Upper lobe of left lung (tissue), 6 donors: ENCODE results near the gene MCUB. TPM values are rescaled to one million over a fixed set of nuclear protein-coding genes. Genes with fewer than 3 reads are reported as not detected.

ENCODE experiments used
- ATAC-seq, 2 donors: fragments of 200-7000 bp; cut with Tn5 transposase; one replicate each; pipeline ENCODE4 v1.9.1; 2022; ENCODE audit warnings: mild to moderate bottlenecking in 2 of 2, moderate library complexity in 2 of 2; ENCODE audit not compliant: low FRiP score in 2 of 2
- DNase-seq, 2 donors: peaks; one replicate each; pipeline ENCODE4 v3.0.0-alpha.2; 2019 to 2020
- H3K27ac ChIP-seq, 4 donors: fragments of 200-600 bp; sonication (generic); one replicate each; pipeline ENCODE4 v1.5.1; 2016 to 2019
- H3K27me3 ChIP-seq, 4 donors: fragments of 200-600 bp; sonication (generic); one replicate each; pipeline ENCODE4 v1.5.1; 2017 to 2019
- H3K36me3 ChIP-seq, 4 donors: fragments of 200-600 bp; sonication (generic); one replicate each; pipeline ENCODE4 v1.5.1; 2016 to 2019
- H3K4me1 ChIP-seq, 4 donors: fragments of 200-600 bp; sonication (generic); one replicate each; pipeline ENCODE4 v1.5.1; 2018 to 2019
- H3K4me3 ChIP-seq, 4 donors: fragments of 200-600 bp; sonication (generic); one replicate each; pipeline ENCODE4 v1.5.1; 2017 to 2019; ENCODE audit warnings: mild to moderate bottlenecking in 2 of 4, moderate library complexity in 1 of 4
- H3K9me3 ChIP-seq, 4 donors: fragments of 200-600 bp; sonication (generic); one replicate each; pipeline ENCODE4 v1.5.1; 2018 to 2019
- EP300 ChIP-seq, 4 donors: sonication (generic); formaldehyde crosslinking; IDR thresholded peaks; one replicate each; pipeline ENCODE4 v1.5.1; 2017; ENCODE audit warnings: antibody characterized with exemption in 4 of 4, control low read depth in 2 of 4
- POLR2A ChIP-seq, 4 donors: fragments of 450-650 bp; IDR thresholded peaks; one replicate each; pipeline ENCODE4 v1.5.1; 2016 to 2017; ENCODE audit warnings: antibody characterized with exemption in 4 of 4, mild to moderate bottlenecking in 2 of 4
- POLR2AphosphoS5 ChIP-seq, 2 donors: sonication (generic); formaldehyde crosslinking; IDR thresholded peaks; one replicate each; pipeline ENCODE4 v1.5.1; 2017; ENCODE audit warnings: antibody characterized with exemption in 2 of 2
- WGBS, 2 donors: methylation state at CpG; one replicate each; pipeline ENCODE4 v1.1.5; 2017 to 2018; 5-methylcytosine and 5-hydroxymethylcytosine counted together
- total RNA-seq, 6 donors: library from RNA; depleted of rRNA in 4 of 6; stranded (reverse); fragments of >200 nt in 4 of 6; gene quantifications; one replicate each; pipeline versions ENCODE4 v1.1.0 to v1.2.1, GENCODE V29; 2016 to 2021
- TF ChIP-seq, protein P1 (sequence below), 6 experiments: fragments of 450-650 bp in 4 of 6; fragments of 200-600 bp in 2 of 6; sonication (generic) in 2 of 6; IDR thresholded peaks; one replicate each; pipeline ENCODE4 v1.5.1; 2016 to 2019; ENCODE audit warnings: antibody characterized with exemption in 6 of 6
- donor health status: DM: no; HTN: no; CAD: no; lungs with moderate emphysema.
- donor health status: DM: no; HTN: yes; CAD: no; lungs with severe emphysema.

MCUB gene
- total RNA-seq, 6 donors from 2014 or later: 8.8 to 37.9 (median 19.4) TPM

DNA sequence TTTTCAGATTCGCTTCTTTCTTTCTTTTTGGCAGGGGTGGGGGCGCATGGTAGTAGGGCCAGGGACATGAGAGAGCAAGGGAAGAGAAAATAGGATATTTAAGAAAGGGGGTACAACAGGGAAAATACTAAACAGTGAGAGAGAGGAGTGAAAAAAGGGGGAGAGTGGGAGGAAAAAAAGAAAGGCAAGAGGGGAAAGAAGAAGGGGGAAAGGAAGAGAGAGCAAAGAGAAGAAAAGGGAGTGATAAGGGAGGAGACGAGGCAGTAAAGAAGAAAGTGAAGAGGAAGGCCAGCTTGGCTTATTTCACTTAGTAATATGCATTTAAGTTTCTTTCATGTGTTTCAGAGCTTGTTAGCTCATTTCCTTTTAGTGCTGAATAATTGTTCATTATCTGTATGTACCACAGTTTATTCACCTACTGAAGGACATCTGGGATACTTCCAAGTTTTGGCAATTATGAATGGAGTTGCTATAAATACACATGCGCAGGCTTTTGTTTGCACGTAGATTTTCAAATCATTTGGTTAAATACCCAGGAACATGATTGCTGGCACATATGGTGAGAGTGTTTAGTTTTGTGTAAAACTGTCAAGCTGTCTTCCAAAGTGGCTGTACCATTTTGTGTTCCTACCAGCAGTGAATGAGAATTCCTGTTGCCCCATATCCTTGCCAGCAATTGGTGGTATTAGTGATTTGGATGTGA is 105.9 kb downstream of the MCUB start:
- no peak overlapping the region for H3K4me3 ChIP-seq
- H3K9me3 ChIP-seq: no peaks in the 10 kb centered on the region
- 81 to 88% methylated on average over 5 of the region's 5 CpGs for WGBS, 2 donors
- TF ChIP-seq EP300 (IDR thresholded peaks at IDR 0.05) (no peak), POLR2A (IDR thresholded peaks at IDR 0.05) (no peak)
- H3K4me1 ChIP-seq: no peaks in the 10 kb centered on the region
- DNase-seq (no peak), ATAC-seq (no peak)
- no peak overlapping the region for H3K27ac ChIP-seq
- H3K27me3 ChIP-seq: no peaks in the 10 kb centered on the region
- no peaks in the 10 kb centered on the region for H3K36me3 ChIP-seq

DNA sequence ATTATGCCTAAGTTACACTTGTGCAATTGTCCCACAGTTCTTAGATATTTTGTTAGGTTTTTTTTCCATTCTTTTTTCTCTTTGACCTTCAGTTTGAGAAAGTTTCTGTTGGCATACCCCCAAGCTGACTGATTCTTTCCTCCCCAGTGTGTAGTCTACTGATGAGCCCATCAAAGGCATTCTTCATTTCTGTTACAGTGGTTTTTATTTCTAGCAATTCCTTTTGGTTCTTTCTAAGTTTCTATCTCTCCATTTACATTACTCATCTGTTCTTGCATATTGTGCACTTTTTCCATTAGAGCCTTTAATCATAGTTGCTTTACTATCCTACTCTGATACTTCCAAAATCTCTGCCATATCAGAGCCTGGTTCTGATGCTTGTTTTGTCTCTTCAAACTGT is 111.3 kb downstream of the MCUB start:
- Histone ChIP-seq H3K27ac (no peak overlapping the region), H3K36me3 (no peaks in the 10 kb centered on the region), H3K4me3 (no peak overlapping the region), H3K9me3 (no peaks in the 10 kb centered on the region), H3K4me1 (no peaks in the 10 kb centered on the region), H3K27me3 (no peaks in the 10 kb centered on the region)
- ATAC-seq: no peak
- DNase-seq: no peak
- TF ChIP-seq, protein P1, sequence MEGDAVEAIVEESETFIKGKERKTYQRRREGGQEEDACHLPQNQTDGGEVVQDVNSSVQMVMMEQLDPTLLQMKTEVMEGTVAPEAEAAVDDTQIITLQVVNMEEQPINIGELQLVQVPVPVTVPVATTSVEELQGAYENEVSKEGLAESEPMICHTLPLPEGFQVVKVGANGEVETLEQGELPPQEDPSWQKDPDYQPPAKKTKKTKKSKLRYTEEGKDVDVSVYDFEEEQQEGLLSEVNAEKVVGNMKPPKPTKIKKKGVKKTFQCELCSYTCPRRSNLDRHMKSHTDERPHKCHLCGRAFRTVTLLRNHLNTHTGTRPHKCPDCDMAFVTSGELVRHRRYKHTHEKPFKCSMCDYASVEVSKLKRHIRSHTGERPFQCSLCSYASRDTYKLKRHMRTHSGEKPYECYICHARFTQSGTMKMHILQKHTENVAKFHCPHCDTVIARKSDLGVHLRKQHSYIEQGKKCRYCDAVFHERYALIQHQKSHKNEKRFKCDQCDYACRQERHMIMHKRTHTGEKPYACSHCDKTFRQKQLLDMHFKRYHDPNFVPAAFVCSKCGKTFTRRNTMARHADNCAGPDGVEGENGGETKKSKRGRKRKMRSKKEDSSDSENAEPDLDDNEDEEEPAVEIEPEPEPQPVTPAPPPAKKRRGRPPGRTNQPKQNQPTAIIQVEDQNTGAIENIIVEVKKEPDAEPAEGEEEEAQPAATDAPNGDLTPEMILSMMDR (IDR thresholded peaks at IDR 0.05): no peak
- TF ChIP-seq EP300 (IDR thresholded peaks at IDR 0.05): no peak
- no peak for TF ChIP-seq POLR2A (IDR thresholded peaks at IDR 0.05)
- no peak for TF ChIP-seq POLR2AphosphoS5 (IDR thresholded peaks at IDR 0.05)

DNA sequence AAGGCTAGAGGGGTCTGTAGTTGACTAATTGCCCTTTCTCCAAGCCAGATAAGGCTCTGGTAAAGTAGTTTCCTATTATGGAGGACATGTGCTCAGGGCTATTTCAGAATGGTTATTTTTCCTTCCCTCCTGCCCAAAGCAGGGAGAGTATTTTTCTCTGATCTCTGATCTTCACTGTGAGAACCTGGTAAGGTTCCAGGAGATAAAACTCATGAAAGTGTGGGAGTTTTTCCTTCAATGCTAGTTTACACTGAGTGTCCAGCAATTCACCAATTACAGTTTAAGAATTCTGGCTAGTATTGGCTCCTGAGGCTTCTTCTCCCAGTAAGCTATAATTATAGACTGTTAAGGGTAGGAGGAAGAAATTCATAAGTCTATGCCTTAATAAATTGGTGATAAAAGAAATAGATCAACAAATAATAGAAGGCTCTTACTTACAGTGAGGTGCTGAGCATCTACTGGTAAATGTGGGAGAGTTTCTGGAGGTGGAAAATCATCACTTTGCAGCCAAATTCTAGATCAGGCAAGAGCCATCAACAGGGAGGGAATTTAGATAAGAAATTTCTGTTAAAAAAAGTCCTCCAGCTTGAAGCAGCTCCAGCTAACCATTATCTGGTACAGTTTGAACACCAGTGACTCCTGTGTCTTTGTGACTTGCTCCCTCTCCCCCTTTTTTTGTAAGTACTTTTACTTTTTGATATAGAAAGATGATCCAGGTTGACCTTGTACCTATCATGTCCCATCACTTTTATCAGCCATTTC is 112.3 kb downstream of the MCUB start:
- Histone ChIP-seq H3K36me3 (no peaks in the 10 kb centered on the region), H3K27ac (no peak overlapping the region), H3K9me3 (no peaks in the 10 kb centered on the region), H3K4me1 (no peaks in the 10 kb centered on the region), H3K4me3 (no peak overlapping the region), H3K27me3 (no peaks in the 10 kb centered on the region)
- no peak for DNase-seq
- TF ChIP-seq POLR2AphosphoS5 (IDR thresholded peaks at IDR 0.05): no peak
- TF ChIP-seq POLR2A (IDR thresholded peaks at IDR 0.05): no peak
- TF ChIP-seq, protein P1 (IDR thresholded peaks at IDR 0.05): no peak
- TF ChIP-seq EP300 (IDR thresholded peaks at IDR 0.05): no peak
- no peak for ATAC-seq

DNA sequence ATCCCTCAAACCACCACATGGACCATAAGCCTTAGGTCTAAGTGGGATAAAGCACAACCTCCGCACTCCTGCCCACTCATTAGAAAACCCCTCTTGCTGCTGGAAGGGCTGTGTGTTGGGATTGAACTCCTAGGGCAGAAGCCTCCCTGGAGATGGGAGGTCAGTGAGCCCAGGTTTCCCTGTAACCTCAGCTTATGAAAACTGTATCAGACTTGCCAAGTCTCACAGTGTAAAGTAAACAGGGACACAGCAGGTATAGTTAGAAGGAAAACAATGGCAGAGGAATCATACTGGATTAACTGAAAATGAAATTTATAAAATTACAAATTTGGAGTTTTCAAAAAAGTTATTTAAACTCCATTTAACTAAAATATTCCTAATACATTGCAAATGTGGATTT is 113.3 kb downstream of the MCUB start:
- Histone ChIP-seq H3K27me3 (no peaks in the 10 kb centered on the region), H3K4me1 (no peaks in the 10 kb centered on the region), H3K9me3 (peaks cover 0 to under 1% (median 0%) of the 10 kb centered on the region in 4 donors), H3K4me3 (no peak overlapping the region), H3K36me3 (no peaks in the 10 kb centered on the region), H3K27ac (no peak overlapping the region)
- TF ChIP-seq, protein P1 (IDR thresholded peaks at IDR 0.05): no peak
- TF ChIP-seq POLR2AphosphoS5 (IDR thresholded peaks at IDR 0.05): no peak
- no peak for TF ChIP-seq POLR2A (IDR thresholded peaks at IDR 0.05)
- TF ChIP-seq EP300 (IDR thresholded peaks at IDR 0.05): no peak
- WGBS, 2 donors: 88 to 100% methylated on average over 1 of the region's 1 CpG
- DNase-seq (no peak), ATAC-seq (no peak)

DNA sequence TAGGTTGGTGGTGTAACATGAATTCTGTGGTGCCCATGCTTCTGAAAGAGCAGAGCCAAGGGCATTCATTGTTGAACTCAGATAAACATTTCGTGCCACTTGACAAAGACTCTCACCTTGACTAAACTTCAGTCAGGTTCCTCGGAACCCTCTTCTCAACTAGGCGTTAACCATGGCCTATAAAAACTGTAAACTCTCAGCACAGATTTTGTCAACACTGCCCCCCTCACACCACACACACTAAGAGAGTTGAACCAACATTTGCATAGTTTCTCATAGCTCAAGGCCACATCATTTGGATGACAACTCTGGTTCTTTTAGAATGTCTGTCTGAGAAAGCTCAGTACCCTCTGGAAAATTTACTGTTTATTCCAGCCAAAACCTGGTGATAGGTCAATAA is 115.1 kb downstream of the MCUB start:
- H3K4me1 ChIP-seq: no peaks in the 10 kb centered on the region
- H3K27ac ChIP-seq: no peak overlapping the region
- H3K4me3 ChIP-seq: no peak overlapping the region
- WGBS, 2 donors: 67 to 80% methylated on average over 3 of the region's 3 CpGs
- TF ChIP-seq POLR2AphosphoS5 (IDR thresholded peaks at IDR 0.05) (no peak), POLR2A (IDR thresholded peaks at IDR 0.05) (no peak), EP300 (IDR thresholded peaks at IDR 0.05) (no peak)
- TF ChIP-seq, protein P1 (IDR thresholded peaks at IDR 0.05): no peak
- no peak for DNase-seq
- ATAC-seq: no peak
- peaks cover 0 to 8% (median 0%) of the 10 kb centered on the region in 4 donors for H3K9me3 ChIP-seq
- H3K27me3 ChIP-seq: no peaks in the 10 kb centered on the region
- no peaks in the 10 kb centered on the region for H3K36me3 ChIP-seq
